Heart left ventricle (tissue), 16 donors: ENCODE data around the gene DCLK1. TPM values are rescaled to one million over a fixed set of nuclear protein-coding genes. Genes with fewer than 3 reads are reported as not detected.

Source experiments
- ATAC-seq, 4 donors: fragments of 200-7000 bp; cut with Tn5 transposase; one replicate each; pipeline ENCODE4 v1.9.1; 2020 to 2022; ENCODE audit warnings: moderate library complexity in 4 of 4, mild to moderate bottlenecking in 3 of 4, moderate number of reproducible peaks in 1 of 4
- DNase-seq, 5 donors: peaks; one replicate each; pipeline ENCODE4 v3.0.0-alpha.2; 2020
- H3K27ac ChIP-seq, 12 donors: fragments of 200-600 bp; sonication (generic) in 4 of 12; one replicate each; pipeline versions ENCODE4 v1.5.0 to v1.8.0; 2016 to 2022; ENCODE audit warnings: mild to moderate bottlenecking in 2 of 12
- H3K27me3 ChIP-seq, 9 donors: fragments of 200-600 bp; sonication (generic) in 2 of 9; one replicate each; pipeline versions ENCODE4 v1.5.1 to v1.8.0; 2016 to 2022; ENCODE audit warnings: mild to moderate bottlenecking in 3 of 9
- H3K36me3 ChIP-seq, 9 donors: fragments of 200-600 bp; sonication (generic) in 2 of 9; one replicate each; pipeline versions ENCODE4 v1.5.0 to v1.8.0; 2018 to 2022; ENCODE audit warnings: mild to moderate bottlenecking in 2 of 9
- H3K4me1 ChIP-seq, 12 donors: fragments of 200-600 bp; sonication (generic) in 4 of 12; one replicate each; pipeline versions ENCODE4 v1.5.0 to v1.8.0; 2016 to 2022; ENCODE audit warnings: mild to moderate bottlenecking in 3 of 12
- H3K4me3 ChIP-seq, 12 donors: fragments of 200-600 bp; sonication (generic) in 4 of 12; one replicate each; pipeline versions ENCODE4 v1.5.0 to v1.8.0; 2017 to 2022; ENCODE audit warnings: mild to moderate bottlenecking in 9 of 12, moderate library complexity in 4 of 12
- H3K9me3 ChIP-seq, 12 donors: fragments of 200-600 bp; sonication (generic) in 4 of 12; one replicate each; pipeline versions ENCODE4 v1.5.0 to v1.8.0; 2016 to 2022; ENCODE audit warnings: mild to moderate bottlenecking in 1 of 12
- POLR2A ChIP-seq, 2 donors: fragments of 450-650 bp; IDR thresholded peaks; one replicate each; pipeline ENCODE4 v1.6.1; 2017; ENCODE audit warnings: antibody characterized with exemption in 2 of 2, mild to moderate bottlenecking in 2 of 2, moderate library complexity in 2 of 2
- WGBS, 4 donors: extraction: QIAGEN DNeasy Blood & Tissue Kit in 2 of 4; methylation state at CpG; one replicate each; pipeline versions ENCODE4 v1.1.5 to v1.1.7; 2013 to 2018; 5-methylcytosine and 5-hydroxymethylcytosine counted together
- intact Hi-C, 10 donors: fragments of 100-400 bp; cut with DNase I; formaldehyde crosslinking; loops; one replicate each; pipeline versions ENCODE4 v1.11.1 to v1.14.2; 2022
- polyA plus RNA-seq, 2 donors: library from polyadenylated mRNA; stranded (reverse); fragments of 200-250 nt; gene quantifications; one replicate each; pipeline ENCODE4 v1.2.3, GENCODE V29; 2013
- total RNA-seq, 9 donors: library from RNA; depleted of rRNA in 2 of 9; stranded (reverse); fragments of >200 nt in 2 of 9; fragmentation: NEBNext Ultra II Directional in 3 of 9; extraction: Animal tissue kit (Norgen Biotek cat#: 25700) in 3 of 9; gene quantifications; one replicate each; pipeline versions ENCODE4 v1.1.0 to v1.2.4, GENCODE V29; 2016 to 2023
- TF ChIP-seq, protein P1 (sequence below), 12 donors: fragments of 200-600 bp; sonication (generic) in 4 of 12; IDR thresholded peaks; one replicate each; pipeline versions ENCODE4 v1.5.0 to v1.8.0; 2018 to 2022; ENCODE audit warnings: antibody characterized with exemption in 12 of 12, mild to moderate bottlenecking in 5 of 12
- donor health status: ischemic (EF 13 %, LVEDD 7.1; RV severe dilation, severe dysfunction).
- donor health status: healthy with polysubstance abuse.
- donor health status: DM: no; HTN: yes; CAD: no.
- donor health status: DM: no; HTN: no; CAD: no.
- donor health status: ischemic (EF 25% LVEDD 6.9; RV normal size, moderate dysfunction).
- donor health status: ischemic (EF 25% LVEDD 5.7; RV mildly dilated, moderate dysfunction).
- donor health status: healthy.
- donor health status: DM: yes; HTN: yes; CAD: no.
- donor health status: ischemic (EF 35%, LVEDD 5.7; RV mildly dilated, moderate dysfunction).
- donor health status: nonischemic (EF 11% LVEDD 7.7; RV severe dilation, severe dysfunction).
- donor health status: DM: yes; HTN: yes; CAD: no.
- donor health status: PGD.
- donor health status: ischemic (EF 29% LVEDD 5.4; RV normal size, mild dysfunction).
- donor health status: nonischemic (EF 23%, LVEDD 6.1; RV moderate dilation, normal function).

Gene DCLK1
- total and polyA plus RNA-seq, 11 donors = 3.4 to 15.9 (median 11.2) TPM

DNA sequence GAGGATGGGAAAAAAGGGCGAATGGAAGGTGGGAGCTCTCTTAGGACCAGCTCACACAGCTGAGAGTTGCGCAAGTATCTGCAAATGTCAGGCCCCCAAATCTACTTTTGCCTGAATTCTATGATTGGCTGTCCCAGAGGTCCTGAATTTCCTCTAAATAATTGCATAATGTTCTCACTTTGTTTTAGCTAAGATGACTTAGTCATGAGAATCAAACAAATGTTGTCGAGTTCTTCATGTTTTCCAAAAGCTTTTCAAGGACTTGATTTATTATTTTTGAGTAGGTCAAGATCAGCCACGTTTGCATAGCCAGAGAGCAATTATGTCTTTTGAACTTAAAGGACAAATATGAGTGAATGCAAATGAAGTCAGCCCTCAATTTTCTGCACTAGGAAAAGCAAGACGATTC, 408.1 kb downstream of the DCLK1 start:
- Histone ChIP-seq H3K9me3 (no peaks in the 10 kb centered on the region), H3K4me1 (peaks cover 0 to 36% (median 20%) of the 10 kb centered on the region in 12 donors), H3K4me3 (peak overlapping the region in 1 of 12 donors; percentile 7), H3K27me3 (no peaks in the 10 kb centered on the region), H3K36me3 (no peaks in the 10 kb centered on the region), H3K27ac (peak overlapping the region; percentile 15 to 85 (median 71))
- ATAC-seq (peak in 3 of 4 donors; percentile 48 to 68 (median 55)), DNase-seq (no peak)
- TF ChIP-seq POLR2A (IDR thresholded peaks at IDR 0.05) = no peak
- TF ChIP-seq, protein P1, sequence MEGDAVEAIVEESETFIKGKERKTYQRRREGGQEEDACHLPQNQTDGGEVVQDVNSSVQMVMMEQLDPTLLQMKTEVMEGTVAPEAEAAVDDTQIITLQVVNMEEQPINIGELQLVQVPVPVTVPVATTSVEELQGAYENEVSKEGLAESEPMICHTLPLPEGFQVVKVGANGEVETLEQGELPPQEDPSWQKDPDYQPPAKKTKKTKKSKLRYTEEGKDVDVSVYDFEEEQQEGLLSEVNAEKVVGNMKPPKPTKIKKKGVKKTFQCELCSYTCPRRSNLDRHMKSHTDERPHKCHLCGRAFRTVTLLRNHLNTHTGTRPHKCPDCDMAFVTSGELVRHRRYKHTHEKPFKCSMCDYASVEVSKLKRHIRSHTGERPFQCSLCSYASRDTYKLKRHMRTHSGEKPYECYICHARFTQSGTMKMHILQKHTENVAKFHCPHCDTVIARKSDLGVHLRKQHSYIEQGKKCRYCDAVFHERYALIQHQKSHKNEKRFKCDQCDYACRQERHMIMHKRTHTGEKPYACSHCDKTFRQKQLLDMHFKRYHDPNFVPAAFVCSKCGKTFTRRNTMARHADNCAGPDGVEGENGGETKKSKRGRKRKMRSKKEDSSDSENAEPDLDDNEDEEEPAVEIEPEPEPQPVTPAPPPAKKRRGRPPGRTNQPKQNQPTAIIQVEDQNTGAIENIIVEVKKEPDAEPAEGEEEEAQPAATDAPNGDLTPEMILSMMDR (IDR thresholded peaks at IDR 0.05) = no peak
- intact Hi-C loops = loop anchor here in 7 of 10 donors (5.0 to 10.0 kb wide), 10 partner anchors 64 to 548 kb away; no protein-coding TSS in a partner anchor
- WGBS, 4 donors = 57 to 66% (median 61%) methylated on average over 5 of the region's 5 CpGs

DNA sequence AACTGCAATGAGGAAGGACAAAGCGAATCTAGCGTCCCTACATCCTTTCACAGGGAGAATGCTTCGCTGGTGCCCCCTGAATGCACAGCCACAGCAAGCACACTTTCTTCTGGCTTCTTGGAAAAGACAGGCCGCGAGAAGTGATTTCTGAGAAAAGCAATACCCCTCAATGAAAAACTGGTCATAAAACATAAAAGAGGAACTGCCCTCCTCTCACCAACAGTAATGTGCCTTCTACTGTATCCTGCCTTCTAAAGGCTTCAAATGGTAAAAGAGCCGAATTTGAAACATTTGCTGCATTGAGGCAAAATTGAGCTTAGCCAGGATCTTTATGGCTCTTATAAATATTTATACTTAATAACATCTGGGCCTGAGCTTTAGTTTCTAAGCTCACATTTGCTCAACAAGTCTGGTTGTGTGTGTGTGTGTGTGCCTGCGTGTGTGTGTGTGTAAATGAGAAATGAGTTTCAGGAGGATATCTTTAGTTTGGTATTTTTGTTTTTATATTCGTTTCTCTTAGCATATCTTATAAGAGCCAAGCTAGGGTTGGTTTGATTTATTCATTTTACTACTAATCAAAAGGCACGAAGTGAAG, 408.6 kb downstream of the DCLK1 start:
- H3K4me3 ChIP-seq = no peak overlapping the region
- intact Hi-C loops = loop anchor here in 7 of 10 donors (5.0 to 10.0 kb wide), 10 partner anchors 65 to 548 kb away; no protein-coding TSS in a partner anchor
- DNase-seq (no peak), ATAC-seq (no peak)
- H3K9me3 ChIP-seq = no peaks in the 10 kb centered on the region
- peak overlapping the region in 11 of 12 donors; percentile 15 to 85 (median 70) for H3K27ac ChIP-seq
- WGBS, 4 donors = 63 to 71% (median 68%) methylated on average over 9 of the region's 9 CpGs
- no peak for TF ChIP-seq POLR2A (IDR thresholded peaks at IDR 0.05)
- TF ChIP-seq, protein P1 (IDR thresholded peaks at IDR 0.05) = no peak
- no peaks in the 10 kb centered on the region for H3K36me3 ChIP-seq
- H3K4me1 ChIP-seq = peaks cover 0 to 33% (median 20%) of the 10 kb centered on the region in 12 donors
- no peaks in the 10 kb centered on the region for H3K27me3 ChIP-seq

GRCh38 chr13:35720690-35721554, 410.3 kb downstream of the DCLK1 start:
- TF ChIP-seq, protein P1 (IDR thresholded peaks at IDR 0.05) = peak; percentile 80 to 91 (median 84)
- TF ChIP-seq POLR2A (IDR thresholded peaks at IDR 0.05) = no peak
- intact Hi-C loops = loop anchor here in 7 of 10 donors (2.0 to 10.0 kb wide), 11 partner anchors 66 to 546 kb away; no protein-coding TSS in a partner anchor
- no peaks in the 10 kb centered on the region for H3K36me3 ChIP-seq
- 43 to 46% (median 44%) methylated on average over 21 of the region's 21 CpGs for WGBS, 4 donors
- no peaks in the 10 kb centered on the region for H3K27me3 ChIP-seq
- peak in 3 of 4 donors; percentile 7 to 49 (median 20) for ATAC-seq
- H3K4me3 ChIP-seq = peak overlapping the region in 6 of 12 donors; percentile 23 to 33 (median 28)
- no peaks in the 10 kb centered on the region for H3K9me3 ChIP-seq
- DNase-seq = peak in 4 of 5 donors; percentile 30 to 53 (median 44)
- H3K27ac ChIP-seq = peak overlapping the region in 6 of 12 donors; percentile 3 to 44 (median 34)
- H3K4me1 ChIP-seq = peaks cover 0 to 41% (median 23%) of the 10 kb centered on the region in 12 donors
